Fibroblast of lung (primary cell): Measurements from ENCODE around the gene BACE1. TPM values are rescaled to one million over a fixed set of nuclear protein-coding genes. Genes with fewer than 3 reads are reported as not detected.

Experiments used
- DNase-seq, 2 donors: peaks; one replicate each; pipeline versions ENCODE4 v3.0.0 to v3.0.0-alpha.2; 2010; ENCODE audit warnings: low read depth in 2 of 2
- H2AFZ ChIP-seq: 2 replicates; pipeline ENCODE4 v1.5.1; 2012; ENCODE audit warnings: low read length, control low read depth, inconsistent platforms
- H3K27ac ChIP-seq: 2 replicates; pipeline ENCODE4 v1.5.1; 2011; ENCODE audit warnings: low read length, control low read depth; ENCODE audit not compliant: insufficient read depth
- H3K27me3 ChIP-seq: 2 replicates; pipeline ENCODE4 v1.5.1; 2011; ENCODE audit warnings: mild to moderate bottlenecking, low read length; ENCODE audit not compliant: control insufficient read depth, insufficient read depth
- H3K36me3 ChIP-seq: 2 replicates; pipeline ENCODE4 v1.5.1; 2011; ENCODE audit warnings: low read length; ENCODE audit not compliant: control insufficient read depth, insufficient read depth
- H3K4me1 ChIP-seq: 2 replicates; pipeline ENCODE4 v1.5.1; 2011; ENCODE audit warnings: low read length; ENCODE audit not compliant: control insufficient read depth, insufficient read depth; ENCODE audit errors: extremely low read depth
- H3K4me2 ChIP-seq: 2 replicates; pipeline ENCODE4 v1.5.1; 2011; ENCODE audit warnings: low read length, control low read depth; ENCODE audit not compliant: insufficient read depth; ENCODE audit errors: extremely low read depth
- H3K4me3 ChIP-seq, 4 experiments: fragments of 200-600 bp in 1 of 4; sonication (generic) in 1 of 4; replicated peaks in 1 of 4; 2 replicates each; pipeline ENCODE4 v1.5.1; 2011 to 2016; ENCODE audit warnings: low read length in 4 of 4, low read depth in 3 of 4, mild to moderate bottlenecking in 3 of 4, control low read depth in 2 of 4, inconsistent platforms in 1 of 4, mixed read lengths in 1 of 4; ENCODE audit not compliant: insufficient read depth in 1 of 4; ENCODE audit errors: control extremely low read depth in 1 of 4
- H3K79me2 ChIP-seq: 2 replicates; pipeline ENCODE4 v1.5.1; 2012; ENCODE audit warnings: mild to moderate bottlenecking, low read length, inconsistent platforms; ENCODE audit not compliant: control insufficient read depth, insufficient read depth
- H3K9ac ChIP-seq: 2 replicates; pipeline ENCODE4 v1.5.1; 2011; ENCODE audit warnings: mild to moderate bottlenecking, low read length, control low read depth; ENCODE audit not compliant: insufficient read depth
- H3K9me3 ChIP-seq: 2 replicates; pipeline ENCODE4 v1.5.1; 2012; ENCODE audit warnings: low read depth, low read length; ENCODE audit not compliant: control insufficient read depth, insufficient read depth
- H4K20me1 ChIP-seq: 2 replicates; pipeline ENCODE4 v1.5.1; 2011; ENCODE audit warnings: low read length; ENCODE audit not compliant: control insufficient read depth, insufficient read depth; ENCODE audit errors: extremely low read depth
- CTCF ChIP-seq, 2 donors: IDR thresholded peaks in 1 of 2; conservative IDR thresholded peaks in 1 of 2; 1 replicate in 1 of 2; 2 replicates in 1 of 2; pipeline ENCODE4 v1.5.1; 2011 to 2012; ENCODE audit warnings: low read length in 2 of 2, control low read depth in 1 of 2, inconsistent platforms in 1 of 2, low read depth in 1 of 2, mild to moderate bottlenecking in 1 of 2
- EZH2 ChIP-seq: IDR thresholded peaks from 2 replicates; pipeline ENCODE4 v1.5.1; 2012; ENCODE audit warnings: low read length, control low read depth, mild to moderate bottlenecking; ENCODE audit errors: missing control alignments
- polyA plus RNA-seq, 2 donors: library from polyadenylated mRNA; depleted of rRNA in 1 of 2; stranded (reverse) in 1 of 2; unstranded in 1 of 2; fragments of >200 nt; gene quantifications; 2 replicates each; pipeline ENCODE4 v1.2.1, GENCODE V29; 2011 to 2012; ENCODE audit warnings: missing spikeins in 1 of 2
- total RNA-seq: library from RNA; depleted of rRNA; stranded (reverse); fragments of >200 nt; gene quantifications from 2 replicates; pipeline ENCODE4 v1.2.1, GENCODE V29; 2014

BACE1 gene
- total and polyA plus RNA-seq, 2 donors (not counting 1 experiment from before 2014, with no cell fraction given), result 23.1 to 62.7 TPM

GRCh38 chr11:117248341-117248740, 67.7 kb downstream of the BACE1 start:
- Histone ChIP-seq H3K27ac (no peak overlapping the region), H4K20me1 (no peaks in the 10 kb centered on the region), H3K9me3 (no peaks in the 10 kb centered on the region), H3K36me3 (peaks cover 3% of the 10 kb centered on the region), H3K4me1 (no peaks in the 10 kb centered on the region), H3K9ac (no peak overlapping the region), H2AFZ (no peak overlapping the region), H3K27me3 (no peaks in the 10 kb centered on the region), H3K4me3 (no peak overlapping the region), H3K4me2 (no peak overlapping the region), H3K79me2 (no peaks in the 10 kb centered on the region)
- no peak for DNase-seq
- TF ChIP-seq CTCF (conservative IDR thresholded peaks at IDR 0.05 in 1 of 2, IDR thresholded peaks at IDR 0.05 in 1 of 2; ENCODE audit: low read depth in 1 of 2, low read length in 2 of 2) (no peak), EZH2 (no peak)

GRCh38 chr11:117239295-117239694, 76.8 kb downstream of the BACE1 start:
- no peak overlapping the region for H3K4me3 ChIP-seq
- no peaks in the 10 kb centered on the region for H3K9me3 ChIP-seq
- DNase-seq, result peak; percentile 85 to 96
- no peaks in the 10 kb centered on the region for H4K20me1 ChIP-seq
- H2AFZ ChIP-seq, result no peak overlapping the region
- no peak overlapping the region for H3K9ac ChIP-seq
- peaks cover 1% of the 10 kb centered on the region for H3K79me2 ChIP-seq
- no peaks in the 10 kb centered on the region for H3K27me3 ChIP-seq
- H3K27ac ChIP-seq, result peak overlapping the region; percentile 27
- TF ChIP-seq EZH2, result no peak
- peak; percentile 37 to 66 for TF ChIP-seq CTCF (conservative IDR thresholded peaks at IDR 0.05 in 1 of 2, IDR thresholded peaks at IDR 0.05 in 1 of 2; ENCODE audit: low read depth in 1 of 2, low read length in 2 of 2)
- peak overlapping the region; percentile 8 for H3K4me2 ChIP-seq
- peaks cover 4% of the 10 kb centered on the region for H3K36me3 ChIP-seq
- H3K4me1 ChIP-seq, result peaks cover 10% of the 10 kb centered on the region

- Histone ChIP-seq H3K79me2 (peaks cover 6% of the 10 kb centered on the region), H3K27me3 (no peaks in the 10 kb centered on the region), H3K9ac (no peak overlapping the region), H2AFZ (no peak overlapping the region), H3K4me2 (no peak overlapping the region), H3K9me3 (no peaks in the 10 kb centered on the region), H4K20me1 (no peaks in the 10 kb centered on the region), H3K36me3 (peaks cover 4% of the 10 kb centered on the region), H3K27ac (peak overlapping the region; percentile 27), H3K4me3 (no peak overlapping the region), H3K4me1 (peaks cover 12% of the 10 kb centered on the region)
- no peak for DNase-seq
- no peak for TF ChIP-seq EZH2
- no peak for TF ChIP-seq CTCF (conservative IDR thresholded peaks at IDR 0.05 in 1 of 2, IDR thresholded peaks at IDR 0.05 in 1 of 2; ENCODE audit: low read depth in 1 of 2, low read length in 2 of 2)
Observed at GRCh38 chr11:117238221-117238620, 77.8 kb downstream of the BACE1 start.

Other genes starting within 250 kb of the BACE1 start
- gene SIK3, start 217.8 kb downstream of the BACE1 start, total RNA-seq, result 11.8 and 22.8 TPM in 2 replicates
- gene SIK3, start 217.8 kb downstream of the BACE1 start, polyA plus RNA-seq, result 7.1 and 9.7 TPM in 2 replicates
- 110 and 112 TPM in 2 replicates for gene PAFAH1B2, start 172.0 kb downstream of the BACE1 start, total RNA-seq
- 56.2 and 70.8 TPM in 2 replicates for gene PAFAH1B2, start 172.0 kb downstream of the BACE1 start, polyA plus RNA-seq
- gene SIDT2, start 137.5 kb downstream of the BACE1 start, total RNA-seq, result 10.3 and 23.5 TPM in 2 replicates
- gene SIDT2, start 137.5 kb downstream of the BACE1 start, polyA plus RNA-seq, result 24.3 and 27.2 TPM in 2 replicates
- gene TAGLN, start 116.9 kb downstream of the BACE1 start, total RNA-seq, result 608 and 824 TPM in 2 replicates
- 1,148 and 4,435 TPM in 2 replicates for gene TAGLN, start 116.9 kb downstream of the BACE1 start, polyA plus RNA-seq
- gene PCSK7, start 84.2 kb downstream of the BACE1 start, total RNA-seq, result 26.5 and 38.3 TPM in 2 replicates
- 26.8 and 28.2 TPM in 2 replicates for gene PCSK7, start 84.2 kb downstream of the BACE1 start, polyA plus RNA-seq
- gene RNF214, start 83.6 kb downstream of the BACE1 start, total RNA-seq, result 11.3 and 13.4 TPM in 2 replicates
- gene RNF214, start 83.6 kb downstream of the BACE1 start, polyA plus RNA-seq, result 12.1 and 12.9 TPM in 2 replicates
- 2.8 and 4.5 TPM in 2 replicates for gene BACE1-AS, start 24.9 kb downstream of the BACE1 start, total RNA-seq
- 3.9 and 4.2 TPM in 2 replicates for gene BACE1-AS, start 24.9 kb downstream of the BACE1 start, polyA plus RNA-seq
- 29.0 and 33.5 TPM in 2 replicates for gene CEP164, start 11.6 kb upstream of the BACE1 start, total RNA-seq
- 16.1 and 20.6 TPM in 2 replicates for gene CEP164, start 11.6 kb upstream of the BACE1 start, polyA plus RNA-seq